CD4-positive, alpha-beta T cell treated with Interleukin-15 for 1 hour (primary cell): ENCODE results near the gene IL1RAPL2.
"Not testable (repeated sequence)": the region's sequence is repeated elsewhere in the genome, so short reads cannot be mapped to it uniquely, and the experiment has no call there.

Experiments used
- DNase-seq: peaks from one replicate; pipeline ENCODE4 v3.0.0-alpha.2; 2020

Gene IL1RAPL2

GRCh38 chrX:104565791-104566680 lies at the start of gene IL1RAPL2:
Gene IL1RAPL2 (plus strand): TSS chrX:104566199.
- DNase-seq, result no peak

GRCh38 chrX:104522386-104522785 lies 43.6 kb upstream of the IL1RAPL2 start:
- DNase-seq, result no peak

- DNase-seq, result no peak
Observed at GRCh38 chrX:104523858-104524257, 42.1 kb upstream of the IL1RAPL2 start.

- DNase-seq, result no peak
Observed at GRCh38 chrX:104539081-104539480, 26.9 kb upstream of the IL1RAPL2 start.

GRCh38 chrX:104542447-104542846 lies 23.6 kb upstream of the IL1RAPL2 start:
- not testable (repeated sequence) for DNase-seq

- no peak for DNase-seq
Observed at GRCh38 chrX:104564335-104564734, 1.7 kb upstream of the IL1RAPL2 start.

- DNase-seq, result no peak
Observed at GRCh38 chrX:104564921-104565703, 887 bp upstream of the IL1RAPL2 start.

GRCh38 chrX:104566681-104567501 lies 892 bp downstream of the IL1RAPL2 start:
- DNase-seq, result no peak

GRCh38 chrX:104567506-104567905 lies 1.5 kb downstream of the IL1RAPL2 start:
- no peak for DNase-seq

GRCh38 chrX:104568304-104568915 lies 2.4 kb downstream of the IL1RAPL2 start:
- no peak for DNase-seq

- no peak for DNase-seq
Observed at GRCh38 chrX:104618106-104618895, 52.3 kb downstream of the IL1RAPL2 start.

- DNase-seq, result no peak
Observed at GRCh38 chrX:104621781-104622180, 55.8 kb downstream of the IL1RAPL2 start.

GRCh38 chrX:104641176-104641575 lies 75.2 kb downstream of the IL1RAPL2 start:
- DNase-seq, result no peak

GRCh38 chrX:104647084-104647483 lies 81.1 kb downstream of the IL1RAPL2 start:
- no peak for DNase-seq

GRCh38 chrX:104659005-104659744 lies 93.2 kb downstream of the IL1RAPL2 start:
- DNase-seq, result no peak

- DNase-seq, result no peak
Observed at GRCh38 chrX:104660092-104660491, 94.1 kb downstream of the IL1RAPL2 start.

- no peak for DNase-seq
Observed at GRCh38 chrX:104662694-104663093, 96.7 kb downstream of the IL1RAPL2 start.

- DNase-seq, result no peak
Observed at GRCh38 chrX:104665691-104666090, 99.7 kb downstream of the IL1RAPL2 start.

GRCh38 chrX:104668550-104668949 lies 102.6 kb downstream of the IL1RAPL2 start:
- DNase-seq, result no peak

- no peak for DNase-seq
Observed at GRCh38 chrX:104669063-104669462, 103.1 kb downstream of the IL1RAPL2 start.

GRCh38 chrX:104670051-104670450 lies 104.1 kb downstream of the IL1RAPL2 start:
- no peak for DNase-seq
